H1 (cell line): ENCODE results near the gene LRRC32. TPM values are rescaled to one million over a fixed set of nuclear protein-coding genes. Genes with fewer than 3 reads are reported as not detected.

Experiments used
- CTCF ChIA-PET: fragments of 300-600 bp; sonication (Branson Sonifier 250); formaldehyde crosslinking; loops from one replicate; lab custom pipeline; 2021; ENCODE audit not compliant: partially characterized antibody; lab: Charles Lee
- POLR2A ChIA-PET: fragments of 300-600 bp; sonication (Branson Sonifier 250); formaldehyde crosslinking; loops from one replicate; lab custom pipeline; 2021; ENCODE audit warnings: inconsistent platforms; ENCODE audit not compliant: partially characterized antibody; lab: Charles Lee
- DNase-seq, 2 experiments: peaks; one replicate each; pipeline versions ENCODE4 v3.0.0 to v3.0.0-alpha.2; 2010 to 2022; ENCODE audit warnings: low spot score in 2 of 2, low read depth in 1 of 2, mixed read lengths in 1 of 2
- FAIRE-seq: peaks from 2 replicates; lab custom pipeline; 2011; peaks lifted over from hg19 to GRCh38; lab: Jason Lieb, UNC
- H2AFZ ChIP-seq: 2 replicates; pipeline ENCODE4 v1.8.1; 2012; ENCODE audit warnings: low read length, inconsistent platforms
- H2AK5ac ChIP-seq: 2 replicates; pipeline ENCODE4 v1.6.1; 2013; ENCODE audit warnings: low read depth, low read length
- H2BK120ac ChIP-seq: replicated peaks from 2 replicates; pipeline ENCODE3; 2013; ENCODE audit warnings: low read depth, low read length, inconsistent platforms
- H2BK12ac ChIP-seq: 2 replicates; pipeline ENCODE4 v1.6.1; 2013; ENCODE audit warnings: low read depth, low read length
- H2BK15ac ChIP-seq: 2 replicates; pipeline ENCODE4 v1.6.1; 2013; ENCODE audit warnings: low read length
- H2BK20ac ChIP-seq: 2 replicates; pipeline ENCODE4 v1.6.1; 2013; ENCODE audit warnings: low read length
- H2BK5ac ChIP-seq: 2 replicates; pipeline ENCODE4 v1.6.1; 2013; ENCODE audit warnings: low read depth, low read length
- H3K14ac ChIP-seq: 2 replicates; pipeline ENCODE4 v1.6.1; 2013; ENCODE audit warnings: inconsistent platforms; ENCODE audit not compliant: insufficient read length
- H3K18ac ChIP-seq: 2 replicates; pipeline ENCODE4 v1.6.1; 2013; ENCODE audit warnings: low read length; ENCODE audit errors: extremely low read depth
- H3K23ac ChIP-seq: 2 replicates; pipeline ENCODE4 v1.6.1; 2013; ENCODE audit warnings: inconsistent platforms; ENCODE audit not compliant: insufficient read length
- H3K23me2 ChIP-seq: 2 replicates; pipeline ENCODE4 v1.6.1; 2013; ENCODE audit warnings: low read depth, low read length
- H3K27ac ChIP-seq: 2 replicates; pipeline ENCODE4 v1.6.1; 2011; ENCODE audit warnings: low read depth, low read length, inconsistent platforms
- H3K27me3 ChIP-seq, 4 experiments: replicated peaks in 1 of 4; 1 replicate in 1 of 4; 2 replicates in 3 of 4; pipeline versions ENCODE4 v1.6.1 to v1.8.1; 2011 to 2013; ENCODE audit warnings: low read length in 3 of 4, mild to moderate bottlenecking in 3 of 4, inconsistent platforms in 2 of 4, mixed read lengths in 2 of 4, moderate library complexity in 1 of 4; ENCODE audit not compliant: control insufficient read depth in 3 of 4, insufficient read depth in 3 of 4; ENCODE audit errors: extremely low read depth in 1 of 4
- H3K36me3 ChIP-seq, 4 experiments: 2 replicates each; pipeline versions ENCODE4 v1.6.1 to v1.8.1; 2011 to 2013; ENCODE audit warnings: mild to moderate bottlenecking in 4 of 4, low read length in 3 of 4, moderate library complexity in 2 of 4, control low read depth in 1 of 4, inconsistent platforms in 1 of 4; ENCODE audit not compliant: insufficient read depth in 4 of 4, control insufficient read depth in 2 of 4
- H3K4ac ChIP-seq: replicated peaks from 2 replicates; pipeline ENCODE3; 2013; ENCODE audit warnings: low read length, low read depth, mixed read lengths, inconsistent platforms; ENCODE audit not compliant: insufficient read length
- H3K4me1 ChIP-seq, 4 experiments: replicated peaks in 1 of 4; 1 replicate in 1 of 4; 2 replicates in 3 of 4; pipeline versions ENCODE4 v1.6.1 to v1.8.1; 2011 to 2013; ENCODE audit warnings: low read length in 3 of 4, inconsistent platforms in 2 of 4, mixed read lengths in 1 of 4; ENCODE audit not compliant: insufficient read depth in 4 of 4, control insufficient read depth in 3 of 4
- H3K4me2 ChIP-seq, 2 experiments: 2 replicates each; pipeline versions ENCODE4 v1.6.1 to v1.8.1; 2011 to 2013; ENCODE audit warnings: low read depth in 2 of 2, low read length in 2 of 2, control low read depth in 1 of 2, inconsistent platforms in 1 of 2, mild to moderate bottlenecking in 1 of 2; ENCODE audit not compliant: insufficient read depth in 1 of 2
- H3K4me3 ChIP-seq, 4 experiments: fragments of 200-600, 300-600 bp in 1 of 4; sonication (generic), shearing (Covaris generic), sonication (Bioruptor Twin) in 1 of 4; 2 replicates each; pipeline versions ENCODE4 v1.5.1 to v1.8.1; 2011 to 2016; ENCODE audit warnings: low read length in 4 of 4, low read depth in 3 of 4, control low read depth in 2 of 4, inconsistent platforms in 2 of 4, mild to moderate bottlenecking in 2 of 4, mixed read lengths in 1 of 4, moderate library complexity in 1 of 4; ENCODE audit not compliant: insufficient read depth in 2 of 4; ENCODE audit errors: extremely low read depth in 1 of 4
- H3K56ac ChIP-seq: replicated peaks from 2 replicates; pipeline ENCODE3; 2013; ENCODE audit warnings: low read depth, mild to moderate bottlenecking, mixed read lengths, low read length, inconsistent platforms; ENCODE audit not compliant: insufficient read length
- H3K79me1 ChIP-seq: 2 replicates; pipeline ENCODE4 v1.6.1; 2013; ENCODE audit warnings: low read depth, low read length, control low read depth
- H3K79me2 ChIP-seq, 2 experiments: 2 replicates each; pipeline versions ENCODE4 v1.6.1 to v1.8.1; 2012 to 2013; ENCODE audit warnings: low read length in 2 of 2, mild to moderate bottlenecking in 2 of 2, inconsistent platforms in 1 of 2; ENCODE audit not compliant: insufficient read depth in 2 of 2, control insufficient read depth in 1 of 2
- H3K9ac ChIP-seq, 4 experiments: replicated peaks in 1 of 4; 1 replicate in 1 of 4; 2 replicates in 3 of 4; pipeline versions ENCODE4 v1.6.1 to v1.8.1; 2011 to 2013; ENCODE audit warnings: low read depth in 3 of 4, low read length in 3 of 4, control low read depth in 2 of 4, mild to moderate bottlenecking in 2 of 4, moderate library complexity in 2 of 4, inconsistent platforms in 1 of 4; ENCODE audit errors: extremely low read depth in 1 of 4
- H3K9me3 ChIP-seq, 2 experiments: 2 replicates each; pipeline versions ENCODE4 v1.6.1 to v1.8.1; 2012 to 2013; ENCODE audit warnings: mild to moderate bottlenecking in 2 of 2, moderate library complexity in 2 of 2, control low read depth in 1 of 2, inconsistent platforms in 1 of 2, low read depth in 1 of 2, low read length in 1 of 2, mixed read lengths in 1 of 2; ENCODE audit not compliant: insufficient read depth in 2 of 2
- H4K20me1 ChIP-seq, 2 experiments: replicated peaks in 1 of 2; 2 replicates each; pipeline versions ENCODE3 to v1.8.1; 2011 to 2013; ENCODE audit warnings: inconsistent platforms in 2 of 2, low read length in 2 of 2, mild to moderate bottlenecking in 1 of 2; ENCODE audit not compliant: insufficient read depth in 2 of 2, control insufficient read depth in 1 of 2
- H4K5ac ChIP-seq: 2 replicates; pipeline ENCODE4 v1.6.1; 2013; ENCODE audit warnings: low read length, low read depth, mixed read lengths, inconsistent platforms; ENCODE audit not compliant: insufficient read length
- H4K8ac ChIP-seq: 2 replicates; pipeline ENCODE4 v1.8.0; 2013; ENCODE audit warnings: mild to moderate bottlenecking, moderate library complexity, low read length, inconsistent platforms; ENCODE audit not compliant: insufficient read depth; ENCODE audit errors: extremely low read depth
- H4K91ac ChIP-seq: replicated peaks from 2 replicates; pipeline ENCODE3; 2013; ENCODE audit warnings: low read length, mixed read lengths, inconsistent platforms; ENCODE audit not compliant: insufficient read length
- BCL11A ChIP-seq, 2 experiments: IDR thresholded peaks; one replicate each; pipeline ENCODE4 v1.6.1; 2011; ENCODE audit warnings: low read depth in 2 of 2, low read length in 2 of 2, mild to moderate bottlenecking in 2 of 2
- HDAC2 ChIP-seq, 2 experiments: fragments of 300-600 bp in 1 of 2; sonication (generic) in 1 of 2; IDR thresholded peaks; 2 replicates each; pipeline ENCODE4 v1.6.1; 2011 to 2012; ENCODE audit warnings: low read depth in 2 of 2, low read length in 2 of 2, mild to moderate bottlenecking in 2 of 2, moderate library complexity in 2 of 2, borderline replicate concordance in 1 of 2, inconsistent platforms in 1 of 2
- HDAC6 ChIP-seq: IDR thresholded peaks from one replicate; pipeline ENCODE4 v1.7.1; 2012; ENCODE audit warnings: low read depth, mild to moderate bottlenecking, inconsistent platforms, low read length, moderate library complexity
- JUN ChIP-seq: IDR thresholded peaks from 2 replicates; pipeline ENCODE4 v1.6.1; 2011; ENCODE audit warnings: low read depth, mild to moderate bottlenecking, improper control_type of control experiment, low read length
- KDM4A ChIP-seq: IDR thresholded peaks from one replicate; pipeline ENCODE4 v1.7.1; 2012; ENCODE audit warnings: low read depth, mild to moderate bottlenecking, moderate library complexity, low read length, inconsistent platforms; ENCODE audit not compliant: severe bottlenecking
- NRF1 ChIP-seq: IDR thresholded peaks from 2 replicates; pipeline ENCODE4 v1.6.1; 2011; ENCODE audit warnings: mild to moderate bottlenecking, low read depth, low read length, improper control_type of control experiment
- POU5F1 ChIP-seq: IDR thresholded peaks from 2 replicates; pipeline ENCODE4 v1.6.1; 2011; ENCODE audit warnings: low read depth, mild to moderate bottlenecking, low read length, moderate library complexity
- RFX5 ChIP-seq: IDR thresholded peaks from 2 replicates; pipeline ENCODE4 v1.6.1; 2011; ENCODE audit warnings: low read depth, low read length, improper control_type of control experiment, borderline replicate concordance
- SAP30 ChIP-seq: fragments of 300-600 bp; sonication (generic); IDR thresholded peaks from 2 replicates; pipeline ENCODE4 v1.7.1; 2012; ENCODE audit warnings: low read length, moderate library complexity, mild to moderate bottlenecking, inconsistent platforms; ENCODE audit not compliant: insufficient read depth, insufficient replicate concordance
- SIRT6 ChIP-seq: IDR thresholded peaks from one replicate; pipeline ENCODE4 v1.7.1; 2012; ENCODE audit warnings: low read length, inconsistent platforms
- SP1 ChIP-seq: IDR thresholded peaks from 2 replicates; pipeline ENCODE4 v1.6.1; 2011; ENCODE audit warnings: low read depth, low read length
- SP2 ChIP-seq: IDR thresholded peaks from 2 replicates; pipeline ENCODE4 v1.6.1; 2012; ENCODE audit warnings: mild to moderate bottlenecking, low read length, inconsistent platforms
- USF2 ChIP-seq: IDR thresholded peaks from 2 replicates; pipeline ENCODE4 v1.6.1; 2011; ENCODE audit warnings: low read length, improper control_type of control experiment
- whole genome bisulfite sequencing, 2 experiments: shearing (Covaris generic) in 1 of 2; methylation state at CpG; one replicate each; pipeline versions ENCODE4 v1.1.6 to v1.1.7; 2013 to 2015; ENCODE audit warnings: low lambda C conversion rate in 2 of 2, mixed read lengths in 2 of 2, inconsistent platforms in 1 of 2, low coverage in 1 of 2, missing lambda C conversion rate in 1 of 2; ENCODE audit not compliant: insufficient replicate concordance in 2 of 2, insufficient coverage in 1 of 2, insufficient read length in 1 of 2; ENCODE audit errors: extremely low coverage in 1 of 2, missing lambda C conversion rate in 1 of 2; 5-methylcytosine and 5-hydroxymethylcytosine counted together
- polyA plus RNA-seq, 7 experiments: library from polyadenylated mRNA; depleted of rRNA in 3 of 7; stranded (reverse) in 5 of 7; unstranded in 2 of 7; fragments of >200 nt in 5 of 7; fragments of 200-250 nt in 2 of 7; gene quantifications; 1 replicate in 5 of 7; 2 replicates in 1 of 7; 4 replicates in 1 of 7; pipeline versions ENCODE4 v1.2.1 to v1.2.3, GENCODE V29; 2011 to 2013; ENCODE audit warnings: missing spikeins in 2 of 7, mixed read lengths in 2 of 7
- total RNA-seq: library from RNA; stranded (reverse); fragmentation: NEBNext Ultra II Directional; extraction: Animal tissue kit (Norgen Biotek cat#: 25700); gene quantifications from 2 replicates; pipeline ENCODE4 v1.2.1, GENCODE V29; 2021

The LRRC32 gene
- total and polyA plus RNA-seq, 2 of the 8 experiments (the other 6 are each of a cell fraction or from before 2014, with no cell fraction given) = 0.99 to 1.9 TPM

GRCh38 chr11:76666830-76667229 is 3.7 kb downstream of the LRRC32 start:
- no peak overlapping the region for H3K14ac ChIP-seq
- H2BK5ac ChIP-seq = no peak overlapping the region
- no peak for FAIRE-seq
- no peak overlapping the region for H2BK120ac ChIP-seq
- H4K91ac ChIP-seq = no peak overlapping the region
- no peak overlapping the region for H3K4me2 ChIP-seq
- no peak overlapping the region for H3K56ac ChIP-seq
- no peak overlapping the region for H3K27ac ChIP-seq
- no peak overlapping the region for H3K4me3 ChIP-seq
- TF ChIP-seq SP1 (no peak), SAP30 (no peak), SIRT6 (no peak), SP2 (no peak), JUN (no peak), NRF1 (no peak), HDAC6 (no peak), USF2 (no peak), POU5F1 (no peak), KDM4A (no peak), HDAC2 (IDR thresholded peaks at IDR 0.05; ENCODE audit: borderline replicate concordance in 1 of 2, low read depth in 2 of 2, low read length in 2 of 2) (no peak), RFX5 (no peak), BCL11A (IDR thresholded peaks at IDR 0.05; ENCODE audit: low read depth in 2 of 2, low read length in 2 of 2) (no peak)
- no peak overlapping the region for H4K5ac ChIP-seq
- no peak for DNase-seq
- H4K8ac ChIP-seq = no peak overlapping the region
- no peak overlapping the region for H2BK12ac ChIP-seq
- H3K27me3 ChIP-seq = peaks cover 0 to 25% (median 17%) of the 10 kb centered on the region in 4 experiments; a peak in 5 of 7 replicates
- H3K4ac ChIP-seq = no peak overlapping the region
- no peaks in the 10 kb centered on the region for H3K79me2 ChIP-seq
- no peak overlapping the region for H3K23ac ChIP-seq
- no peak overlapping the region for H2AK5ac ChIP-seq
- H3K36me3 ChIP-seq = no peaks in the 10 kb centered on the region
- H3K79me1 ChIP-seq = no peaks in the 10 kb centered on the region
- no peak overlapping the region for H3K18ac ChIP-seq
- H3K4me1 ChIP-seq = peaks cover 0 to 12% (median 1%) of the 10 kb centered on the region in 4 experiments; a peak in 5 of 7 replicates
- 82% methylated on average over 5 of the region's 5 CpGs; no CpG with 5 or more reads in 1 of the 2 experiments for WGBS, 2 experiments
- no peak overlapping the region for H3K9ac ChIP-seq
- ChIA-PET CTCF (interaction anchor here (1.0 to 1.1 kb wide), 2 partner anchors 13 to 47 kb away, joined by 4 read pairs; no protein-coding TSS in a partner anchor), POLR2A (interaction anchor here (0.6 kb wide), 1 partner anchor 539 kb away, joined by 3 read pairs; no protein-coding TSS in a partner anchor)
- peaks cover 5% of the 10 kb centered on the region; the same call in 1 of the 2 replicates for H3K23me2 ChIP-seq
- H2BK15ac ChIP-seq = no peak overlapping the region
- no peaks in the 10 kb centered on the region for H4K20me1 ChIP-seq
- H2AFZ ChIP-seq = no peak overlapping the region
- no peak overlapping the region for H2BK20ac ChIP-seq
- H3K9me3 ChIP-seq = no peaks in the 10 kb centered on the region
